ENCODE data around the gene MYO1C. TPM values are rescaled to one million over a fixed set of nuclear protein-coding genes. Genes with fewer than 3 reads are reported as not detected.
A peak's percentile ranks its signal among the peaks of the same experiment; 100 is the strongest.

Gene MYO1C
- total RNA-seq, 4 donors from 2014 or later = 24.8 to 76.6 (median 58.6) TPM

- ATAC-seq (peak; percentile 45 to 60), DNase-seq (no peak)
- no peaks in the 10 kb centered on the region for H3K27me3 ChIP-seq
- intact Hi-C loops (cut with DNase I; ENCODE audit: low total_unique reads) (loop anchor here (2.0 to 5.0 kb wide), 2 partner anchors 23 to 34 kb away; partner anchors contain the start of genes CRK and YWHAE), in situ Hi-C loops (cut with MboI; ENCODE audit: low sequenced_read_pairs in 4 of 4) (no loop called here)
- H3K4me1 ChIP-seq = peaks cover 30 to 34% of the 10 kb centered on the region in 2 donors
- TF ChIP-seq POLR2A (IDR thresholded peaks at IDR 0.05) = no peak
- TF ChIP-seq CTCF (IDR thresholded peaks at IDR 0.05 in 4 of 5, conservative IDR thresholded peaks at IDR 0.05 in 1 of 5) = no peak
- peaks cover 0 to 19% of the 10 kb centered on the region in 2 donors for H3K36me3 ChIP-seq
- peak overlapping the region in 1 of 4 donors; percentile 32 for H3K4me3 ChIP-seq
- H3K9me3 ChIP-seq = no peaks in the 10 kb centered on the region
- H3K27ac ChIP-seq = peak overlapping the region; percentile 89 to 97 (median 93)
Measured at GRCh38 chr17:1423456-1424135, 68.9 kb downstream of the MYO1C start.

- intact Hi-C loops (cut with DNase I; ENCODE audit: low total_unique reads) (loop anchor here (2.0 to 5.0 kb wide), 2 partner anchors 22 to 34 kb away; partner anchors contain the start of genes CRK and YWHAE), in situ Hi-C loops (cut with MboI; ENCODE audit: low sequenced_read_pairs in 4 of 4) (no loop called here)
- H3K27me3 ChIP-seq = no peaks in the 10 kb centered on the region
- peak; percentile 97 to 99 for ATAC-seq
- peaks cover 32 to 34% of the 10 kb centered on the region in 2 donors for H3K4me1 ChIP-seq
- H3K36me3 ChIP-seq = peaks cover 0 to 19% of the 10 kb centered on the region in 2 donors
- H3K27ac ChIP-seq = peak overlapping the region; percentile 89 to 97 (median 93)
- H3K4me3 ChIP-seq = peak overlapping the region in 1 of 4 donors; percentile 32
- H3K9me3 ChIP-seq = no peaks in the 10 kb centered on the region
- DNase-seq = peak; percentile 80 to 87
- TF ChIP-seq CTCF (IDR thresholded peaks at IDR 0.05 in 4 of 5, conservative IDR thresholded peaks at IDR 0.05 in 1 of 5) = peak in 1 of 5 experiments; percentile 11
- TF ChIP-seq POLR2A (IDR thresholded peaks at IDR 0.05) = peak; percentile 41 to 73
Measured at GRCh38 chr17:1422885-1423284, 69.6 kb downstream of the MYO1C start.

GRCh38 chr17:1421470-1421869 lies 71.0 kb downstream of the MYO1C start:
- Histone ChIP-seq H3K36me3 (peaks cover 0 to 19% of the 10 kb centered on the region in 2 donors), H3K4me1 (peaks cover 32 to 34% of the 10 kb centered on the region in 2 donors), H3K27me3 (no peaks in the 10 kb centered on the region), H3K27ac (peak overlapping the region; percentile 89 to 97 (median 93)), H3K9me3 (no peaks in the 10 kb centered on the region), H3K4me3 (no peak overlapping the region)
- DNase-seq (no peak), ATAC-seq (no peak)
- intact Hi-C loops (cut with DNase I; ENCODE audit: low total_unique reads) = loop anchor here (5.0 kb wide), 1 partner anchor 36 kb away; the partner anchor contains the start of gene CRK
- in situ Hi-C loops (cut with MboI; ENCODE audit: low sequenced_read_pairs in 4 of 4) = no loop called here
- TF ChIP-seq CTCF (IDR thresholded peaks at IDR 0.05 in 4 of 5, conservative IDR thresholded peaks at IDR 0.05 in 1 of 5) (no peak), POLR2A (IDR thresholded peaks at IDR 0.05) (peak in 1 of 2 donors; percentile 38)

GRCh38 chr17:1420981-1421380 lies 71.5 kb downstream of the MYO1C start:
- intact Hi-C loops (cut with DNase I; ENCODE audit: low total_unique reads) (loop anchor here (5.0 kb wide), 1 partner anchor 36 kb away; the partner anchor contains the start of gene CRK), in situ Hi-C loops (cut with MboI; ENCODE audit: low sequenced_read_pairs in 4 of 4) (no loop called here)
- ATAC-seq (no peak), DNase-seq (no peak)
- TF ChIP-seq POLR2A (IDR thresholded peaks at IDR 0.05) = no peak
- TF ChIP-seq CTCF (IDR thresholded peaks at IDR 0.05 in 4 of 5, conservative IDR thresholded peaks at IDR 0.05 in 1 of 5) = no peak
- peaks cover 0 to 18% of the 10 kb centered on the region in 2 donors for H3K36me3 ChIP-seq
- H3K27me3 ChIP-seq = no peaks in the 10 kb centered on the region
- no peak overlapping the region for H3K4me3 ChIP-seq
- peak overlapping the region; percentile 89 to 97 (median 93) for H3K27ac ChIP-seq
- H3K4me1 ChIP-seq = peaks cover 32 to 34% of the 10 kb centered on the region in 2 donors
- no peaks in the 10 kb centered on the region for H3K9me3 ChIP-seq

All from gastrocnemius medialis (tissue), 4 donors.